Type B pancreatic cell (in vitro differentiated cells): Measurements from ENCODE around the gene RBBP9. TPM values are rescaled to one million over a fixed set of nuclear protein-coding genes. Genes with fewer than 3 reads are reported as not detected.

Experiments
- DNase-seq: peaks from one replicate; pipeline ENCODE4 v3.0.0; 2021; ENCODE audit warnings: mixed read lengths; ENCODE audit not compliant: unreplicated experiment; ENCODE audit errors: extremely low spot score
- H3K27ac Mint-ChIP-seq: 2 replicates; pipeline ENCODE4 v1.8.0; 2021; ENCODE audit warnings: mild to moderate bottlenecking, mixed read lengths
- H3K27me3 Mint-ChIP-seq: 2 replicates; pipeline ENCODE4 v1.8.0; 2021; ENCODE audit warnings: mixed read lengths
- H3K36me3 Mint-ChIP-seq: 2 replicates; pipeline ENCODE4 v1.8.0; 2021; ENCODE audit warnings: mixed read lengths
- H3K4me1 Mint-ChIP-seq: one replicate; pipeline ENCODE4 v1.8.0; 2021; ENCODE audit warnings: mixed read lengths; ENCODE audit not compliant: unreplicated experiment
- H3K4me3 Mint-ChIP-seq: 2 replicates; pipeline ENCODE4 v1.8.0; 2021; ENCODE audit warnings: mild to moderate bottlenecking, mixed read lengths
- H3K9me3 Mint-ChIP-seq: 2 replicates; pipeline ENCODE4 v1.8.0; 2021; ENCODE audit warnings: mixed read lengths
- CTCF ChIP-seq: fragments of 200-600 bp; sonication (generic); conservative IDR thresholded peaks from 2 replicates; pipeline ENCODE4 v1.5.0; 2021; ENCODE audit warnings: antibody characterized with exemption, mild to moderate bottlenecking
- total RNA-seq: library from RNA; stranded (reverse); gene quantifications from 2 replicates; pipeline ENCODE4 v1.2.1, GENCODE V29; 2021; ENCODE audit warnings: low replicate concordance

RBBP9 gene
- total RNA-seq, 1 donor from 2014 or later, result 20.7 TPM

- H3K27ac Mint-ChIP-seq, result no peak overlapping the region
- peaks cover 5% of the 10 kb centered on the region for H3K4me1 Mint-ChIP-seq
- H3K4me3 Mint-ChIP-seq, result no peak overlapping the region
- no peaks in the 10 kb centered on the region for H3K9me3 Mint-ChIP-seq
- no peak for TF ChIP-seq CTCF
- no peaks in the 10 kb centered on the region for H3K27me3 Mint-ChIP-seq
- no peak for DNase-seq
- H3K36me3 Mint-ChIP-seq, result peaks cover 20% of the 10 kb centered on the region
Measured at GRCh38 chr20:18514127-18514526, 17.1 kb upstream of the RBBP9 start.

GRCh38 chr20:18513208-18513607 lies 16.2 kb upstream of the RBBP9 start:
- no peaks in the 10 kb centered on the region for H3K9me3 Mint-ChIP-seq
- no peak overlapping the region for H3K27ac Mint-ChIP-seq
- no peak overlapping the region for H3K4me3 Mint-ChIP-seq
- no peak for TF ChIP-seq CTCF
- DNase-seq, result no peak
- peaks cover 9% of the 10 kb centered on the region for H3K4me1 Mint-ChIP-seq
- H3K36me3 Mint-ChIP-seq, result peaks cover 20% of the 10 kb centered on the region
- no peaks in the 10 kb centered on the region for H3K27me3 Mint-ChIP-seq

- H3K27ac Mint-ChIP-seq, result no peak overlapping the region
- TF ChIP-seq CTCF, result no peak
- H3K4me1 Mint-ChIP-seq, result peaks cover 20% of the 10 kb centered on the region
- H3K9me3 Mint-ChIP-seq, result no peaks in the 10 kb centered on the region
- H3K4me3 Mint-ChIP-seq, result no peak overlapping the region
- H3K27me3 Mint-ChIP-seq, result no peaks in the 10 kb centered on the region
- no peak for DNase-seq
- peaks cover 23% of the 10 kb centered on the region for H3K36me3 Mint-ChIP-seq
Measured at GRCh38 chr20:18511571-18511970, 14.5 kb upstream of the RBBP9 start.

GRCh38 chr20:18507218-18508191 lies 10.5 kb upstream of the RBBP9 start, which contains the start of gene SEC23B:
Gene SEC23B, plus strand, starts transcription at chr20:18507940. Its CDS starts 2,896 bp downstream, at chr20:18510836.
- Mint-ChIP-seq H3K27me3 (no peaks in the 10 kb centered on the region), H3K9me3 (no peaks in the 10 kb centered on the region), H3K27ac (peak within 1 kb of the TSS; percentile 100), H3K4me3 (peak within 1 kb of the TSS; percentile 100), H3K36me3 (peaks cover 15% of the 10 kb centered on the region), H3K4me1 (peaks cover 21% of the 10 kb centered on the region)
- no peak for TF ChIP-seq CTCF
- peak; percentile 93 for DNase-seq

GRCh38 chr20:18506744-18507143 lies 9.7 kb upstream of the RBBP9 start:
- TF ChIP-seq CTCF, result no peak
- Mint-ChIP-seq H3K9me3 (no peaks in the 10 kb centered on the region), H3K4me3 (peak overlapping the region; percentile 100), H3K27me3 (peaks cover 6% of the 10 kb centered on the region), H3K27ac (peak overlapping the region; percentile 100), H3K36me3 (peaks cover 15% of the 10 kb centered on the region), H3K4me1 (peaks cover 21% of the 10 kb centered on the region)
- no peak for DNase-seq
